Activated CD4-positive, alpha-beta memory T cell treated with anti-CD3 and anti-CD28 coated beads, Interleukin-2, amount 10 ng/mL, durations not matched to agents 7 days and 5 days (primary cell): ENCODE data around the gene CHMP4B. TPM values are rescaled to one million over a fixed set of nuclear protein-coding genes. Genes with fewer than 3 reads are reported as not detected.
A peak's percentile ranks its signal among the peaks of the same experiment; 100 is the strongest.

Source experiments
- CTCF ChIA-PET: fragments of 350-600 bp; sonication (Branson Sonifier 250); formaldehyde crosslinking; loops from one replicate; lab custom pipeline; 2021; ENCODE audit warnings: antibody characterized with exemption, inconsistent platforms; lab: Charles Lee
- POLR2A ChIA-PET: fragments of 350-600 bp; sonication (Branson Sonifier 250); formaldehyde crosslinking; loops from one replicate; lab custom pipeline; 2021; ENCODE audit warnings: antibody characterized with exemption; lab: Charles Lee
- DNase-seq: peaks from one replicate; pipeline ENCODE4 v3.0.0-alpha.2; 2020
- H3K27ac Mint-ChIP-seq: one replicate; pipeline ENCODE4 v1.8.0; 2021; ENCODE audit warnings: mild to moderate bottlenecking, mixed read lengths
- H3K27me3 Mint-ChIP-seq: one replicate; pipeline ENCODE4 v1.8.0; 2021; ENCODE audit warnings: mixed read lengths
- H3K36me3 Mint-ChIP-seq: one replicate; pipeline ENCODE4 v1.8.0; 2021; ENCODE audit warnings: low read depth, mixed read lengths
- H3K4me1 Mint-ChIP-seq: one replicate; pipeline ENCODE4 v1.8.0; 2021; ENCODE audit warnings: mixed read lengths
- H3K4me3 Mint-ChIP-seq: one replicate; pipeline ENCODE4 v1.8.0; 2021; ENCODE audit warnings: mild to moderate bottlenecking, mixed read lengths
- H3K9me3 Mint-ChIP-seq: one replicate; pipeline ENCODE4 v1.8.0; 2021; ENCODE audit warnings: mixed read lengths
- total RNA-seq, 2 experiments: library from RNA; stranded (reverse); gene quantifications; one replicate each; pipeline ENCODE4 v1.2.3, GENCODE V29; 2021

Gene CHMP4B, protein sequence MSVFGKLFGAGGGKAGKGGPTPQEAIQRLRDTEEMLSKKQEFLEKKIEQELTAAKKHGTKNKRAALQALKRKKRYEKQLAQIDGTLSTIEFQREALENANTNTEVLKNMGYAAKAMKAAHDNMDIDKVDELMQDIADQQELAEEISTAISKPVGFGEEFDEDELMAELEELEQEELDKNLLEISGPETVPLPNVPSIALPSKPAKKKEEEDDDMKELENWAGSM
- 10 to 100 TPM; 86.7 to 86.9 TPM for total RNA-seq

GRCh38 chr20:33810885-33811775 lies at the start of gene CHMP4B:
Gene CHMP4B, plus strand, starts transcription at chr20:33811348. Its CDS starts 121 bp downstream, at chr20:33811469.
- Mint-ChIP-seq H3K36me3 (peaks cover 36% of the 10 kb centered on the region), H3K27me3 (no peaks in the 10 kb centered on the region), H3K9me3 (no peaks in the 10 kb centered on the region), H3K4me1 (peaks cover 33% of the 10 kb centered on the region), H3K27ac (peak within 1 kb of the TSS; percentile 88), H3K4me3 (peak within 1 kb of the TSS; percentile 96)
- peak; percentile 99 for DNase-seq
- CTCF ChIA-PET: interaction anchor here (0.5 to 3.5 kb wide), 5 partner anchors 13 to 294 kb away, joined by 3 to 33 read pairs (median 5); no protein-coding TSS in a partner anchor
- POLR2A ChIA-PET: interaction anchor here (0.9 to 3.9 kb wide), 24 partner anchors 8 to 321 kb away, joined by 3 to 25 read pairs (median 4); partner anchors contain the start of genes ACTL10, CBFA2T2, EIF2S2 and PXMP4

DNA sequence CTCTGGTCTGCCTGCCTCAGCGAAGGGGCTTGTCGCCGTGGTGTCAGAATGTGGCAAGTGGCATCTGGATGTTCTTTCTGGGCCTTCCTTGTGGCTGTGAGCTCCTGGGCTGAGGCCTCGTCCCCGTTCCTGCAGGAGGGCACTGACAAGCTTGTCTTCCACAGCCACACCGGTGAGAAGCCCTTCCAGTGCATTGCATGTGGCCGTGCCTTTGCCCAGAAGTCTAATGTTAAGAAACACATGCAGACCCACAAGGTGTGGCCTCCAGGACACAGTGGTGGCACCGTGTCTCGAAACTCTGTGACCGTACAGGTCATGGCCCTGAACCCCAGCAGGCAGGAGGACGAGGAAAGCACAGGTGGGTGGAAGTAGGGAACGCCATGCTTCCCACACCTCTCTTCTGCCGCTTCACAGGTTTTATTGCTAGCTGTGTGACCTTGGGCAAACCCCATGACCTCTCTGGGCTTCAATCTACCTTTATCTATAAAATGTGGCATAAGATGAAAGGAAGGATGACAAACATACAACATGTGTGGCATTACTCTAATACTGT lies 49.4 kb upstream of the CHMP4B start:
- Mint-ChIP-seq H3K27ac (no peak overlapping the region), H3K4me1 (no peaks in the 10 kb centered on the region), H3K36me3 (peaks cover 31% of the 10 kb centered on the region), H3K9me3 (no peaks in the 10 kb centered on the region), H3K27me3 (no peaks in the 10 kb centered on the region), H3K4me3 (no peak overlapping the region)
- CTCF ChIA-PET: no interaction called here
- POLR2A ChIA-PET: no interaction called here
- no peak for DNase-seq

- Mint-ChIP-seq H3K36me3 (peaks cover 22% of the 10 kb centered on the region), H3K27ac (no peak overlapping the region), H3K4me3 (no peak overlapping the region), H3K4me1 (peaks cover 6% of the 10 kb centered on the region), H3K27me3 (no peaks in the 10 kb centered on the region), H3K9me3 (no peaks in the 10 kb centered on the region)
- DNase-seq: no peak
- POLR2A ChIA-PET: no interaction called here
- CTCF ChIA-PET: no interaction called here
Observed at GRCh38 chr20:33765099-33765498, 46.0 kb upstream of the CHMP4B start.

DNA sequence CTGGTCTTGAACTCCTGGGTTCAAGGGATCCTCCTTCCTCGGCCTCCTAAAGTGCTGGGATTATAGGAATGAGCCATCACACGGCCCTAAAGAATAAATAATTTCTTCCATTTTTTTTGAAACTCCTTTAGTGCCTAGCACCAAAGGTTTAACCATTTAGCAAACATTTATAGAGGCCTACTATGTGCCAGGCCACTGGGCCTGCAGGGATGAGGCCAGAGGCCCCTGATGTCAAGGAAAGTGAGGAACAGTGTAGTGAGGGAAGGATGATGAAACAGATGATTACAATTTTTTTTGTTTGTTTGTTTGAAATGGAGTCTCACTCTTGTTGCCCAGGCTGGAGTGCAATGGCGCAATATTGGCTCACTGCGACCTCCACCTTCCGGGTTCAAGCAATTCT lies 45.6 kb upstream of the CHMP4B start:
- POLR2A ChIA-PET: no interaction called here
- no peaks in the 10 kb centered on the region for H3K27me3 Mint-ChIP-seq

DNA sequence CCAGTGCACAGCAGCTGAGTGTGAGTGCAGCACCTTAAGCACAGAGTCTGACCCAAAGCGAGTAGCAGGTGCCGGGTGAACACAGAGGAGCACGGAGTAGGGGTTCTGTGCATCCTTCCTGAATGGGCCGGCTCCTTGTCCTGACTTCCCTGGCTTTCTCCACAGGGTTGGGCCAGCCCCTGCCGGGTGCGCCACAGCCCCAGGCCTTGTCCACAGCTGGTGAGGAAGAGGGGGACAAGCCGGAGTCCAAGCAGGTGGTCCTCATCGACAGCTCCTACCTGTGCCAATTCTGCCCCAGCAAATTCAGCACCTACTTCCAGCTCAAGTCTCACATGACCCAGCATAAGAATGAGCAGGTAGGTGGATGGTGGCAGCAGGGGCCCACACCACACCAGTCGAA lies 44.5 kb upstream of the CHMP4B start:
- H3K36me3 Mint-ChIP-seq: peaks cover 21% of the 10 kb centered on the region
- POLR2A ChIA-PET: no interaction called here
- H3K27ac Mint-ChIP-seq: no peak overlapping the region
- H3K9me3 Mint-ChIP-seq: no peaks in the 10 kb centered on the region
- H3K4me3 Mint-ChIP-seq: no peak overlapping the region
- no peaks in the 10 kb centered on the region for H3K27me3 Mint-ChIP-seq
- peaks cover 6% of the 10 kb centered on the region for H3K4me1 Mint-ChIP-seq
- no peak for DNase-seq
- CTCF ChIA-PET: no interaction called here

More for the DNA sequence above, 45.6 kb upstream of the CHMP4B start:
- CTCF ChIA-PET: no interaction called here
- no peak for DNase-seq
- peaks cover 6% of the 10 kb centered on the region for H3K4me1 Mint-ChIP-seq
- H3K27ac Mint-ChIP-seq: no peak overlapping the region
- no peaks in the 10 kb centered on the region for H3K9me3 Mint-ChIP-seq
- peaks cover 22% of the 10 kb centered on the region for H3K36me3 Mint-ChIP-seq
- no peak overlapping the region for H3K4me3 Mint-ChIP-seq

DNA sequence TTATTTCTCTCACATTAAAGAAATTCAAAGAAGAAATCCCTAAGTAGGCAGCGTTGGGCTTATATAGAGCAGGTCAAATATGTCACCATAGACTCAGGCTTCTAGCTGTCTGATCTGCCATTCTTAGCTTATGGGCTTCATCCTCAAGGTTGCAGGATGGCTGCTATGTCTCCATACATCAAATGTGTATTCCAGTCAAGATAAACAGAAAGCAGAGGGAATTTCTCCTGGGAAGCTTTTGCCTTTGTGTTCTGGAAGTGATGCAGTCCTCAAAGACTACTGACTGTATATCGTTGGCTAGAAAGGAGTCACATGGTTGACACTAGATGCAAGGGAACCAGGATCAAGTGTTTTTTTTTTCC lies 43.4 kb upstream of the CHMP4B start:
- DNase-seq: no peak
- H3K27me3 Mint-ChIP-seq: no peaks in the 10 kb centered on the region
- H3K4me1 Mint-ChIP-seq: peaks cover 6% of the 10 kb centered on the region
- H3K36me3 Mint-ChIP-seq: peaks cover 23% of the 10 kb centered on the region
- no peak overlapping the region for H3K27ac Mint-ChIP-seq
- CTCF ChIA-PET: no interaction called here
- no peaks in the 10 kb centered on the region for H3K9me3 Mint-ChIP-seq
- POLR2A ChIA-PET: interaction anchor here (0.6 kb wide), 1 partner anchor 246 kb away, joined by 3 read pairs; no protein-coding TSS in a partner anchor
- no peak overlapping the region for H3K4me3 Mint-ChIP-seq

GRCh38 chr20:33769043-33769442 lies 42.1 kb upstream of the CHMP4B start:
- ChIA-PET CTCF (no interaction called here), POLR2A (no interaction called here)
- H3K36me3 Mint-ChIP-seq: peaks cover 23% of the 10 kb centered on the region
- H3K9me3 Mint-ChIP-seq: no peaks in the 10 kb centered on the region
- H3K4me1 Mint-ChIP-seq: peaks cover 6% of the 10 kb centered on the region
- no peak overlapping the region for H3K4me3 Mint-ChIP-seq
- H3K27me3 Mint-ChIP-seq: no peaks in the 10 kb centered on the region
- DNase-seq: peak; percentile 22
- no peak overlapping the region for H3K27ac Mint-ChIP-seq

GRCh38 chr20:33770005-33770404 lies 41.1 kb upstream of the CHMP4B start:
- H3K36me3 Mint-ChIP-seq: peaks cover 23% of the 10 kb centered on the region
- no peaks in the 10 kb centered on the region for H3K9me3 Mint-ChIP-seq
- H3K4me1 Mint-ChIP-seq: peaks cover 7% of the 10 kb centered on the region
- no peak overlapping the region for H3K27ac Mint-ChIP-seq
- H3K4me3 Mint-ChIP-seq: no peak overlapping the region
- ChIA-PET CTCF (no interaction called here), POLR2A (interaction anchor here (0.7 kb wide), 1 partner anchor 9 kb away, joined by 3 read pairs; no protein-coding TSS in a partner anchor)
- DNase-seq: no peak
- no peaks in the 10 kb centered on the region for H3K27me3 Mint-ChIP-seq

- DNase-seq: no peak
- Mint-ChIP-seq H3K27ac (no peak overlapping the region), H3K27me3 (no peaks in the 10 kb centered on the region), H3K4me1 (peaks cover 7% of the 10 kb centered on the region), H3K4me3 (no peak overlapping the region), H3K36me3 (peaks cover 20% of the 10 kb centered on the region), H3K9me3 (no peaks in the 10 kb centered on the region)
- ChIA-PET POLR2A (no interaction called here), CTCF (no interaction called here)
Observed at GRCh38 chr20:33771938-33772337, 39.2 kb upstream of the CHMP4B start.

GRCh38 chr20:33772439-33772838 lies 38.7 kb upstream of the CHMP4B start:
- no peaks in the 10 kb centered on the region for H3K9me3 Mint-ChIP-seq
- H3K4me1 Mint-ChIP-seq: peaks cover 7% of the 10 kb centered on the region
- no peak overlapping the region for H3K4me3 Mint-ChIP-seq
- DNase-seq: no peak
- H3K27me3 Mint-ChIP-seq: no peaks in the 10 kb centered on the region
- H3K36me3 Mint-ChIP-seq: peaks cover 17% of the 10 kb centered on the region
- no peak overlapping the region for H3K27ac Mint-ChIP-seq
- ChIA-PET CTCF (no interaction called here), POLR2A (no interaction called here)

DNA sequence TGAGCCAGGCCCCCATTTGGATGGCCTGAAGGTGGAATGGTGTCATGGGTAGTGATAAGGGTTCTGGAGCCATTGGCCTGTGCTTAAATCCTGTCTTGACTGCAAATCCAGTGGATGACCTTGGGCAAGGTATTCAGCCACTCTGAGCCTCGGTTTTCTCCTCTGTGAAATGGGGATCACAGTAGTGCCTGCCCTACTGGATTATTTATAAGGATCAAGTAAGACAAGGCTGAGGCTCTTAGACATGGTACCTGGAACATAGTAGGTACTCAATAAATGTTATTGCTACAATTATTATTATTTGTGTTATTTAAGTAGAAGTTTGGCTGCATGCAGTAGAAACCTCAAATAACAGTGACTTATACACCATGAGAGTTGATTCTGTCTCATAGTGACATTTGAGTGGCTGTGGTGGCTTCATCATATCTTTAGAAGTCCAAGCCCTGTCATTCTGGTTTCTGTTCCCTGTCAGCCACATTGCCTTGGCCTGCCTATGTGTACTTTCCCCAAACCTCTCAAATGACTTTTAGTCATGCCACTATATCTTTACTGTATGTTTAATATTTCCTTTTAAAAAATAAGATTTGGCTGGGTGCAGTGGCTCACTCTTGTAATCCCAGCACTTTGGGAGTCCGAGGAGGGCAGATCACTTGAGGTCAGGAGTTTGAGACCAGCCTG lies 37.6 kb upstream of the CHMP4B start:
- ChIA-PET CTCF (no interaction called here), POLR2A (no interaction called here)
- H3K27ac Mint-ChIP-seq: no peak overlapping the region
- DNase-seq: no peak
- no peaks in the 10 kb centered on the region for H3K9me3 Mint-ChIP-seq
- H3K4me3 Mint-ChIP-seq: no peak overlapping the region
- H3K4me1 Mint-ChIP-seq: peaks cover 12% of the 10 kb centered on the region
- H3K27me3 Mint-ChIP-seq: no peaks in the 10 kb centered on the region
- H3K36me3 Mint-ChIP-seq: peaks cover 17% of the 10 kb centered on the region

- ChIA-PET POLR2A (interaction anchor here (1.7 kb wide), 1 partner anchor 10 kb away, joined by 4 read pairs; no protein-coding TSS in a partner anchor), CTCF (no interaction called here)
- Mint-ChIP-seq H3K9me3 (peaks cover 3% of the 10 kb centered on the region), H3K4me1 (peaks cover 27% of the 10 kb centered on the region), H3K27me3 (no peaks in the 10 kb centered on the region), H3K36me3 (peaks cover 16% of the 10 kb centered on the region), H3K4me3 (no peak overlapping the region), H3K27ac (no peak overlapping the region)
- no peak for DNase-seq
Observed at GRCh38 chr20:33777816-33778215, 33.3 kb upstream of the CHMP4B start.
